DOHH2 (cell line): ENCODE data around the gene GGACT.

ENCODE experiments used
- CTCF ChIP-seq: fragments of 200-600 bp; sonication (generic); IDR thresholded peaks from one replicate; pipeline ENCODE4 v1.5.1; 2014; ENCODE audit warnings: antibody characterized with exemption, mild to moderate bottlenecking, low read depth, low read length; ENCODE audit not compliant: poor library complexity, severe bottlenecking
- EZH2phosphoT487 ChIP-seq: fragments of 200-600 bp; sonication (generic); IDR thresholded peaks from 2 replicates; pipeline ENCODE4 v1.6.1; 2017; ENCODE audit warnings: borderline replicate concordance, mild to moderate bottlenecking, antibody characterized with exemption, low read length, moderate library complexity, mixed read lengths

DNA sequence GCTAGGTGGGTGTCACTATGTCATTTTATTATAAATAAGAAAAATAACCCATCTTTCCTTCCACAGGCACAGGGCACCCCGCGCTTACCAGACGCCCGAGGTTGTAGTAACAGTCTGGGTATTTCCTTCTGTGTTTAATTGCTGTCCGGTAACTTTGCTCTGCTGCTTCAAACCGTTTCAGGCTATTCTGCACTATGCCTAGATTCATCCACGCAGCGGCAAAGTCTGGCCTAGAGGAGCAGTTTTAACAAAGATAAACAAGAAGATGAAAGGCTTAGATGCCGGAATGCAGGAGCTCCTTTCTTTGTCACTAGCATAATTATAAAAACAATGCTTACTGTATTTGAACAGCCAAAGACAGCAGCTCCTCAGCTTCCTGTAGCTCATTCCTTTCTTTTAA lies 36.9 kb upstream of the GGACT start:
- TF ChIP-seq CTCF: no peak
- TF ChIP-seq EZH2phosphoT487: no peak
